Measurements from ENCODE around the gene ZBTB37. TPM values are rescaled to one million over a fixed set of nuclear protein-coding genes. Genes with fewer than 3 reads are reported as not detected.
A peak's percentile ranks its signal among the peaks of the same experiment; 100 is the strongest.

The ZBTB37 gene, protein sequence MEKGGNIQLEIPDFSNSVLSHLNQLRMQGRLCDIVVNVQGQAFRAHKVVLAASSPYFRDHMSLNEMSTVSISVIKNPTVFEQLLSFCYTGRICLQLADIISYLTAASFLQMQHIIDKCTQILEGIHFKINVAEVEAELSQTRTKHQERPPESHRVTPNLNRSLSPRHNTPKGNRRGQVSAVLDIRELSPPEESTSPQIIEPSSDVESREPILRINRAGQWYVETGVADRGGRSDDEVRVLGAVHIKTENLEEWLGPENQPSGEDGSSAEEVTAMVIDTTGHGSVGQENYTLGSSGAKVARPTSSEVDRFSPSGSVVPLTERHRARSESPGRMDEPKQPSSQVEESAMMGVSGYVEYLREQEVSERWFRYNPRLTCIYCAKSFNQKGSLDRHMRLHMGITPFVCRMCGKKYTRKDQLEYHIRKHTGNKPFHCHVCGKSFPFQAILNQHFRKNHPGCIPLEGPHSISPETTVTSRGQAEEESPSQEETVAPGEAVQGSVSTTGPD
- 10 to 100 TPM in 1 of 2 donors, 1 to 10 TPM in 1; 8.8 to 14.3 TPM for total RNA-seq

DNA sequence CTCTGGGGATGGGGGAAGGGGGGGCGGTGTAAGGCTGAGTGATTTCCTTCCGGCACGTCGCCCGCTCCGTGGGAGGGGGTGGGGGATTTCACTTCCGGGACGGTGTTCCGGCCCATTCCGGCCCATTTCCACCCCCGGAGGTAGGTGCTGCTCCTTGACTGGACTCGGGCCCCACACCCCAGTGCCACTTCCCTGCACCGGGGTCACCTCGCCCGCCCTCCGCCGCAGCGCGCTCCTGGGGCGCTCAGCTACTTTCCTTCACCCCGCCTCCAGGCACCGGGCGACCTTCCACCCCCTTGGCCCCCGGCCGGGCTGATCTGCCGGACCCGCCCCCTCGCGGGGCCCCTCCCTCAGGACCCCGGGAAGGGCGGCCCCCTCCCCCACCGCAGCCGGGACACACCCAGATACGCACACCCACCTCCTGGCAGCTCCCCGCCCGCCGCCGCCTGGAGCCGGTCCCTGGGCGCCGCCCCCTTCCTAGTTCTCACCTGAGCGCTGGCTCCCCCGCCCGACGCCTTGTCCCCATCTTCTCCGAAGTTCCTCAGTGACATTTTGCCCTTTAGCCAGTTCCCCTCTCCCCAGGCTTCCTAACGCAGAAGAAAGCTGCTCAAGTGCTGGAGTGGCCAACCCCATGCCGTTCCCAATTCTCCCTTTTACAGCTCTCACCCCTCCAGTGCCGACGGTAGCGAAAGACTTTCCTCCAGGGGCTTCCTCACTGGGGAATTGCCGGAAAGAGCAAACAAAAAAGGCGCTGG is at the start of gene ZBTB37:
TSS of gene ZBTB37 (plus strand) at position 115 of the 755 bp plus-strand sequence. CDS start 1,846 bp downstream, outside the sequence.
- ATAC-seq (ENCODE audit: insufficient number of reproducible peaks, low FRiP score, low read depth) (peak; percentile 9), DNase-seq (ENCODE audit: low spot score) (peak; percentile 32)
- TF ChIP-seq, protein P1, sequence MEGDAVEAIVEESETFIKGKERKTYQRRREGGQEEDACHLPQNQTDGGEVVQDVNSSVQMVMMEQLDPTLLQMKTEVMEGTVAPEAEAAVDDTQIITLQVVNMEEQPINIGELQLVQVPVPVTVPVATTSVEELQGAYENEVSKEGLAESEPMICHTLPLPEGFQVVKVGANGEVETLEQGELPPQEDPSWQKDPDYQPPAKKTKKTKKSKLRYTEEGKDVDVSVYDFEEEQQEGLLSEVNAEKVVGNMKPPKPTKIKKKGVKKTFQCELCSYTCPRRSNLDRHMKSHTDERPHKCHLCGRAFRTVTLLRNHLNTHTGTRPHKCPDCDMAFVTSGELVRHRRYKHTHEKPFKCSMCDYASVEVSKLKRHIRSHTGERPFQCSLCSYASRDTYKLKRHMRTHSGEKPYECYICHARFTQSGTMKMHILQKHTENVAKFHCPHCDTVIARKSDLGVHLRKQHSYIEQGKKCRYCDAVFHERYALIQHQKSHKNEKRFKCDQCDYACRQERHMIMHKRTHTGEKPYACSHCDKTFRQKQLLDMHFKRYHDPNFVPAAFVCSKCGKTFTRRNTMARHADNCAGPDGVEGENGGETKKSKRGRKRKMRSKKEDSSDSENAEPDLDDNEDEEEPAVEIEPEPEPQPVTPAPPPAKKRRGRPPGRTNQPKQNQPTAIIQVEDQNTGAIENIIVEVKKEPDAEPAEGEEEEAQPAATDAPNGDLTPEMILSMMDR (IDR thresholded peaks at IDR 0.05), result no peak
- H3K4me1 ChIP-seq (ENCODE audit: control insufficient read depth in 1 of 2, low read depth in 2 of 2), result peaks cover 14 to 39% of the 10 kb centered on the region in 2 donors
- peaks cover 15% of the 10 kb centered on the region for H3K36me3 ChIP-seq
- peak within 1 kb of the TSS; percentile 91 for H3K4me3 ChIP-seq
- peak within 1 kb of the TSS; percentile 88 to 93 for H3K27ac ChIP-seq
- no peaks in the 10 kb centered on the region for H3K27me3 ChIP-seq (replicated peaks; ENCODE audit: insufficient read depth)
- H3K9me3 ChIP-seq, result no peaks in the 10 kb centered on the region

DNA sequence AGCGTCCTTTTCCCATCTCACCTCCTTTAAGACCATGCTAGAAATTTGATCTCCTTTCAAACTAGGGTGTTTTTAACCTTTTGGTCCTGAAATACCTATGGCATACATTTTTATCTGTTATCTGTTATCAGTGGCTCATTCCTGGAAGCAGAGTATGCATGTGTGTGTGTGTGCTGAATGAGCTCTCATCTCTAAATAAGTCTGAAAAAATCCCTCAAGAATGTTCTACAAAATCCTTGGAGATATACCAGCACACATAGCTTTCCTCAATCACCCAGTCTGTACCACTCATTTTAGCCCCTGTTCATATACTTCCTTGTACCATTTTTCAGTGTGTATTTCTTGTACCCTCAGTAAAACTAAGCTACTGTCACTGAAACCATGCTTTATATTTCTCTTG is 49.7 kb upstream of the ZBTB37 start:
- Histone ChIP-seq H3K9me3 (no peaks in the 10 kb centered on the region), H3K27me3 (replicated peaks; ENCODE audit: insufficient read depth) (no peaks in the 10 kb centered on the region), H3K27ac (no peak overlapping the region), H3K4me3 (no peak overlapping the region), H3K36me3 (no peaks in the 10 kb centered on the region), H3K4me1 (ENCODE audit: control insufficient read depth in 1 of 2, low read depth in 2 of 2) (peaks cover 4 to 5% of the 10 kb centered on the region in 2 donors)
- ATAC-seq (ENCODE audit: insufficient number of reproducible peaks, low FRiP score, low read depth) (no peak), DNase-seq (ENCODE audit: low spot score) (no peak)
- TF ChIP-seq, protein P1 (IDR thresholded peaks at IDR 0.05), result no peak

DNA sequence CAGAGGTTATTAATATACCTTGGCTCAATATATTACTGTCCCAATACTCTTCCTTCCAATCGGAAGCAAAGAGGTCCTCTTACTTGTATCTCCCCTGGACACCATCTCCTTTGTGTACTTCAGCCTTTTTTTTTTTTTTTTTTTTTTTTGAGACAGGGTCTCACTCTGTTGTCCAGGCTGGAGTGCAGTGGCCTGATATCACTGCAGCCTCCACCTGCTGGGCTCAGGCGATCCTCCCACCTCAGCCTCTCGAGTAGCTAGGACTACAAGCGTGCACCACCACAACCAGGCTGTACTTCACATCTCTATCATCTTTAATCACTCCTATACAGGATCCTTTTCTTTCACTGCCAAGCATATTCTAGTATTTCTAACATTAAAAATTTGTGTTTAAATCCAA is 46.5 kb upstream of the ZBTB37 start:
- no peaks in the 10 kb centered on the region for H3K36me3 ChIP-seq
- no peak overlapping the region for H3K4me3 ChIP-seq
- TF ChIP-seq, protein P1 (IDR thresholded peaks at IDR 0.05), result no peak
- no peaks in the 10 kb centered on the region for H3K9me3 ChIP-seq
- DNase-seq (ENCODE audit: low spot score), result no peak
- H3K4me1 ChIP-seq (ENCODE audit: control insufficient read depth in 1 of 2, low read depth in 2 of 2), result peaks cover 7 to 11% of the 10 kb centered on the region in 2 donors
- H3K27me3 ChIP-seq (replicated peaks; ENCODE audit: insufficient read depth), result no peaks in the 10 kb centered on the region
- ATAC-seq (ENCODE audit: insufficient number of reproducible peaks, low FRiP score, low read depth), result no peak
- H3K27ac ChIP-seq, result no peak overlapping the region

DNA sequence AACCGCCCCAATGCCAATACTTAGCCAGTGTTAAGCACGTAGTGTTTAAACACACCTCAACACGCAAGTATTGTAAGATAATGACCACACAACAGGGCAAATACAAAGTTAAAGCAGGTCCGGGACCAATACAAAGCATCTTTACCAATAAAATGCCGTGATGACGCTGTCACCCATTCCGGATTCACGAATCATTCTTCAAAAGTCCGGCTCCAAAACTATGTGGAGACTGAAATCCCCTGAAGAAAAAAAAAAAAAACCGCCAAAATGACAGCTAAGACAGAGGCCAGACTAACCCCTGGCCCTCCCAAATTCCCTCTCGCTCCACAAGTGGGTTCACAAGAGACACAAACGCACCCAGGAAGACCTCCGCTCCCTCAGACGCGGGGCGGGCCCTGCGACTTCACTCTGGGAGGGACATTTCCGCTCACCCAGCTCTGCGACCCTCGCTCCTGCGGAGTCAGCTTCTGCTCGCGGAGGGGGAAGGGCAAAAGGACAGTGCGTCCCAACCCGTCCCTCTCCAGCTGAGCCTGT is 44.3 kb upstream of the ZBTB37 start:
- Histone ChIP-seq H3K4me3 (peak overlapping the region; percentile 92), H3K4me1 (ENCODE audit: control insufficient read depth in 1 of 2, low read depth in 2 of 2) (peaks cover 7 to 11% of the 10 kb centered on the region in 2 donors), H3K27me3 (replicated peaks; ENCODE audit: insufficient read depth) (no peaks in the 10 kb centered on the region), H3K27ac (peak overlapping the region; percentile 90 to 96), H3K36me3 (no peaks in the 10 kb centered on the region), H3K9me3 (no peaks in the 10 kb centered on the region)
- ATAC-seq (ENCODE audit: insufficient number of reproducible peaks, low FRiP score, low read depth) (no peak), DNase-seq (ENCODE audit: low spot score) (no peak)
- TF ChIP-seq, protein P1 (IDR thresholded peaks at IDR 0.05), result no peak

All from thoracic aorta (tissue), 2 donors.